HG03565 (cell line): Measurements from ENCODE around the gene UQCR10.

Experiments
- ATAC-seq: cut with Tn5 transposase; IDR thresholded peaks from one replicate; pipeline ENCODE4 v1.9.1; 2021; ENCODE audit warnings: mild to moderate bottlenecking, moderate library complexity; ENCODE audit not compliant: unreplicated experiment

UQCR10 gene

DNA sequence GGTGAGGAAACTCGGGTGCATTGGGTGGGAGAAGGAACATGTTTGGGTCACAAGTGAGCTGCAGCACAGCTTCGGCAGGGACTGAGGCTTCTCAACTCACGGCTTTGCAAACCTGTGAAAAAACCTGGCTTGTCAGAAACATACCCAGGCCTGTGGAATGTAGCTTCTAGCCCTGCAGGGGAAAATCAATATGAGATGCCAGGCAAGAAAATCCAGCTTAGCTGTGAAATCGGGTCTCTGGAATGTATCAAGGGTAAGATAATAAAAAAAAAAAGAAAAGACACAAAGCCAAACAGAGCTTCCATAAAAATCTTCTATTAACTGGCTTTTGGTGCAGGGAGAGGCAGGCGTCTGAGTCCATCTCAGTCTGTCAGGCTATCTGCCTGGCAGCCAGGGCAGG lies 28.5 kb downstream of the UQCR10 start:
- ATAC-seq: no peak

DNA sequence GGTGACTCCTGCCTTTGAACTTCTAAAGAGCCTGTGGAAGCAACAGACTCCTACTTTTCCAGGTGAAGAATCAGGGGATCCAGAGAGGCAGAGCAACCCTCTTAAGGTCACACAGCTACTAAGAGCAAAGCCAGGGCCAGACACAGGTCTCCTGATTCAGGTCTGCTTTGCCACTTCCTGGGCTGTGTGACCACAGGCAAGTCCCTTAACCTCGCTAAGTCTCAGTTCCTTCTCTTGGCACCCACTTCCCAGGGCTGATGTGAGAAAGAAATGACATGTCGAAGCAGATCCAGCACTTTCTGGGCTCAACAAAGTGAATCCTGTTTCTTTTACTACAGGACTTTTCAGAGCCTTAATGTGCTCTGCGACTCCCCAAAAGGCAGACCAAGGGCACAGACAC lies 30.2 kb downstream of the UQCR10 start:
- ATAC-seq: no peak

DNA sequence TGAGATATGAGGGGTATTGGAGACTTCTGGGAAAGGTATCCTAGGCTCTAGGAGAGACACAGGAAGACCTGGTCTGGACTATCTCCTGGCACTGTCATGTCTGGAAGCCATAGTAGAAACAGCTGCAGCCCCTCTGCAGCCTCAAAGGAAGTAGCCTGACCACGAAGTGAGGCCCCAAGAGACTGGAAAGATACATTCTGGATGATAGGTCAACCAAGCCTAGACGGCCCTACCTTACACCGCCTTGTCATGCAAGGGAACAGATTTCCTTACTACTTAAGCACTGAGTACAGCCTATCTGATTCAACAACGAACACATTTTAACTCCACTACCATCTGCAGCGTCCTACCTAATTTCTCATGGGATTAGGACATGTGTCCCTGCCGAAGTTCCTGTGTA lies 31.1 kb downstream of the UQCR10 start:
- ATAC-seq: no peak

DNA sequence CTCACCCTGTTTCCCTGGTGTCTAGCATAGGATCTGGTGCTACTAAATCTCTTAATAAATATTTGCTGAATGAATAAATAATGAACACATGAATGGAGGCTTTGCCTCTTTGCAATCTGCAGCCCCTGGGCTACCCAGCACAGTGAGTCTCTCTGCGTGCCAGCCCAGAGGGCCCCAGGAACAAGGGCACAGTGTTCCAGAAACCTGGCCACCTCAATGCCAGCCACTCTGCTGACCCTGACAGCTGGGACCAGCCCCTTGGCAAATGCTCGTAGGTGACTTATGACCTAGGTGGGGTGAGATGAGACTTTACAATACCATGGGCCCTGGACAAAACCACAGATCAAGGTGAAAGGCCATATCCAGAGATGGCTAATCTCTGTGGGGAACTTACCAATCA lies 31.6 kb downstream of the UQCR10 start:
- ATAC-seq: no peak

DNA sequence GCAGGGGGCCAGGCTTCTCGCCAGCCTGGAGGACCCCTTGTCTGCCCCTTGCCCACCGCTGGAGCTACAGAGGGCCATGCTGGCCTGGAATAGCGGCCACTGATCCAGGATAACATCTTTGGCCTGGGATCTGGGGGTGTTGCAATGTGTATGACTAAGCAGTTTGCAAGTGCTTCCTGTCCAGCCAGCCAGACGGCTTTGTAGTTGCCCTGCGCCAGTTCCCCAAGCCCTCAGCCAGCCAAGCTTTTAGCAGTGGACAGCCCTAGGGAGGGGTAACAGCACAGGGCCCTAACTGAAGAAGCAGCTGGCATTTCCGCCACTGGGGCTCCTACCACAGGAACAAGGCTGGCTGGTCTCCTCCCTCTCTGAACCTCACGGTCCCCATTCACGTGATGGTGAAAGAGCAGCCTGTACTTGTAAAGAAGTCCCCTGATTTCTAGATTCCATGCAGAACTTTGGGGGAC lies 32.1 kb downstream of the UQCR10 start:
- ATAC-seq: no peak

DNA sequence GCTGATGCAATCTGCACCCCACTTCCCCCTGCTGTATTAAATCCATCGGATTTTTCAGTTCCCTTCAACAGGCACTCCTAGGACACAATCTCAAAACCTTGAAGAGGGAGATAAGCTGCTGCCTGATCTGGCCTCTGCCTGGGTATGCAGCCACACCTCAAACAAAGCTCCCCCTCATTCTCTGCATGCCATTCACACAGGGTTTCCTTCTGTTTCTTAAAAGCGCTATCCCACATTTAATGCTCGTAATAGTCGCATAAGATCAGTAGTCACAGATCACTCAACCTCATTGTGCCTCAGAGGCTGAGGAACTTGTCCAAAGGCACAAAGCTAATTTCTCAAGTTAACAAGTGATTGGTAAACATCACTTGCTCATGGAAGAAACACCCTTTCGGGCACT lies 34.0 kb downstream of the UQCR10 start:
- no peak for ATAC-seq

DNA sequence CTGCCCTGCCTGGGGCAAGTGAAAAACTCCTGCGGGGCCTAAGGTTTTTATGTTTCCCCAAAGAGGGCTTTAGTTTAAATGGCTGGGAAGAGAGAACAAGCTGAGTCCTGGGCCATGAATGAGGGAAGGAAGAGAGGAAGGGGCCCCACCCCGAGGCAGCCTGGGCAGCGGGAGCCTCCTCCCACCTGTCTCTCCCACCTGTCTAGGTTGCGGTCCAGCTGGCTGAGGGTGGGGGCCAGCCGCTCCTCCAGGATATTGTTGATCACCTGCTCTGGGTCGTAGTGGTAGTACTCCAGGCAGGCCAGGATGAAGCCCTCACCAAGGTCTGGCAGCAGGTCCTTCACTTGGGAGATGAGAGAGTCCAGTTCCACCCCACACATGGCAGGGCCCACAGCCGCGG lies 34.6 kb downstream of the UQCR10 start:
- no peak for ATAC-seq

DNA sequence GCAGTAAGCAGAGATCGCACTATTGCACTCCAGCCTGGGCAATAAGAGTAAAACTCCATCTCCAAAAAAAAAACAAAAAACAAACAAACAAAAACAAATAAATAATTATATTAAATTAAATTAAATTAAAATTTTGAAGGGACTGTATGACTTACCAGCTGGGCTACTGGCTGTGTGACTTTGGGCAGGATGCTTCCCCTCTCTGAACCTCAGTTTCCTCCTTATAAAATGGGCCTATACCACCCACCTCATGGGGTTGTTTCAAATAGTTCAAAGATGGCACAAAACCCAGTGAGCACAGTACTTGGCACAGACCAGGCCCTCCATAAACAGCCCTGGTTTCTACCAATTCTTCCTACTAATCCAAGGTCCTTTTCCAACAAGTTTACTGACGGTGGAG lies 36.0 kb downstream of the UQCR10 start:
- no peak for ATAC-seq

DNA sequence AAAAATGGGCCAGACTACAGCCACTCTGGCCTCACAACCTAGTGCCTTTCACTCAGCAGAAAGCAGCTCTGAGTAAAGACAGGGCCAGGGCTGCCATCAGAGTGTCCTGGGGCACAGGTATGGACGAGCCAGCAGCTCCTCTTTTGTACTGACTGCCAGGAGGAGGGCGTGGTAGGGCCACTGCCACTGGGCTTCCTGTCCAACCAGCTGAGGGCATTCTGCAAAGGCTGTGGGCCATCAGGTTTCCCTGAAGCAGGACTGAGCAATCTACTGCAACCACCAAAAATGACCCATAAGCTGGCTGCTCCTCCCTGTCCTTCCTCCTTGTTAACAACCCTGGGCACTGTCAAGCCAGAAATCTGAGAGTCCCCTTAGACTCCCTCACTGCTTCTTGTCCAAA lies 37.8 kb downstream of the UQCR10 start:
- ATAC-seq: no peak

DNA sequence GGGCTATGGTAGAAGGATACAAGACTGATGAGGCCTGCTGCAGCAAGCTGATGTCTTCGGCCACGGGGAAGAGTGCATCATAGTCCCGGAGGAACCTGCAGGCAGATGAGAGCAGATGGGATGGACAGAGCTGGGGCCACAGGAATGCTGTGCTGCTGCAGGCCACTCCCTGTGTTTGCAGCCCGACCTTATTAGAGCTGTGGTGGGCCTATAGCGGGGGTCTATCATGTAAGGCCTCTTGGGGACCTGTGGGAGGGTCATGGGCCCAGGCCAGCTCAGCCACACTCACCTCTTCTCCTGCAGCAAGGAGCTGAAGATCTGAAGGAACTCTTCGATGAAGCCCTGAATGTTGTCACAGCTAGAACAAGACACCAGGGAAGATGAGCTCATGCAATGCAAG lies 39.0 kb downstream of the UQCR10 start:
- ATAC-seq: no peak

DNA sequence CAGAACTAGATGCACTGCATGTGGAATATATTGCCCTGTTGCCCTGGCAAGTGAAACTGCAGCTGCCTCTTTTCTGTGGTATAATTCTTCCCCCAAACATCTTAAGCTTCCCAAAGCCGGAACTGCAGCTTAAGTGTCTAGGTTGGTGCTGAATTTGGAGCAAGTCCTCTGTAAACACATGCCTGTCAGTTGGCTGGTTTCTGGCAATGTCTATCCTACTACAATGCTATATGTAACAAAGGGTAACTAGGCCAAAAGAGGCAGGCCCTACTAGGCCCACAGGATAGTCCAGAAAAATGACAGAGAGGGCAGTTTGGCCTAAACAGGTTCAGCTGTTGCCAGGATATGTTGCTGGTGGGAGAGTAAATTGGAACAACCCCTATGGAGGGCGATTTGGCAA lies 43.0 kb downstream of the UQCR10 start:
- no peak for ATAC-seq

DNA sequence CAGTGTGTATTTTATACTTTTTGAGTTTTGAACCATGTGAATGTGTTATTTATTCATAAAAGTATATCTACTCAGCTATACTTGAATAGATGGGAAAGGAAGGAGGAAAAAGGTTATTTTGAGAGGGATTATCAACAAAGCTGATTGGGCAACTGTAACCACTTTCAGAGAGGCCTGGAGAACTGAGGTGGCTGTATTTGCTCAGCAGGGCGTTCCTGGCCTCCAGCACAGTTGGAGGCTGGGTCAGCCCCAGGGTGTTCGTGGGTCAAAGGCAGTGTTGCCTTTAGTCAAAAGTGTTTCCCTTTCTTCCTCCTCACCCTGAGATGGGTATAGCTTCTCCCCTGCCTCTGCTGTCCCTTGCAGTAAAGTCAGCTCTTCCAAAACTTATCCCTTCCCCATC lies 44.2 kb downstream of the UQCR10 start:
- no peak for ATAC-seq

DNA sequence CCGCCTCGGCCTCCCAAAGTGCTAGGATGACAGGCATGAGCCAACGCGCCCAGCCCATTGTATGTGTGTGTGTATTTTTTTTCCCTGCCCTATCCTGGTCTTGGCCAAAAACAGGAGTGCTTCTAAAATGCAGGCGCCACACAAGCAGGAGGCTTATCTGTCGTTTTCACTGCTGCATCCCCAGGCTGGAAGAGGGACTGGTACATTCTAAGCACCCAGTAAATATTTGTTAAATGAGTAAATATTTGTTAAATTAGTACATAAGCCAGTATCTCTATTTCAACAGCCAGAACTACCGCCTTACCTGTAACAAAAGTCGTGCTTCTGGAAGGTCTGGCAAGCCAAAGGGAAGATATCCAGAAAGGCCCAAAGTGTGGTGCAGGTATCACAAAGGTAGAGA lies 46.0 kb downstream of the UQCR10 start:
- ATAC-seq: no peak

DNA sequence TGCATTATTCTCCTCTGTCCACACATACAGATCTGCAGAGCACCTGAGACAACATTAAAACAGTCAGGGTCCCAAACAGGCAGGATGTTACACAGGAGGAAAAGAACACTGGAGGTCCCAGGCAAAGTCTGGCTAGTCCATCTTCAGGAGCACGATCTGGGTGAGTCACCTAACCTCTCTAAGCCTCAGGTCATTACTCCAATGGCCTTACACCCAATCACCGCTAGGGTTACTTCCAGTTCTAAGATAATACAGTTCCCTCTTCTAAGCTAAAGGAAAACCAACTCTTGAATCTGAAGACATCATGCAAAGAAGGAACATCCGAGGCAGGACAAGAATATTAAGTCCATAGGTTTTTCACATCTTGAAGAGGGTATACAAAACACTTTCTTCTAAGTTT lies 46.4 kb downstream of the UQCR10 start:
- no peak for ATAC-seq

DNA sequence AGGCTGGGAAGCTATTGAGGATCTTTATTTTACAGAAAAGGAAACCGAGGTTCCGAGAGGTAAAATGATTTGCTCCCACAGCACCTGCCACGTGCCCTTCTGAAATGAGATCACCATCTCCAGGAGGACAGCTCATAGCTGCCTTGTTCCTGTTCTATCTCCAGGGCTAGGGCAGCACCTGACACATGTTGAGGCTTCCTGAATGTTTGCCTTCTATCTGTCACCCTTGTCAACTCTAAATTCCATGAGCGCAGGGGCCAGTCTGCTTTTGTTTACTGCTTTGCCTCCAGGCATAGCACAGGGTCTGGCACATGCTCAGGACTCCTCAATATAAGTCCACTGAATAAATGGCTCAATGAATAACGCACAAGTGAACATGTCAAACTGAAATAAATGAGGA lies 46.8 kb downstream of the UQCR10 start:
- ATAC-seq: no peak

DNA sequence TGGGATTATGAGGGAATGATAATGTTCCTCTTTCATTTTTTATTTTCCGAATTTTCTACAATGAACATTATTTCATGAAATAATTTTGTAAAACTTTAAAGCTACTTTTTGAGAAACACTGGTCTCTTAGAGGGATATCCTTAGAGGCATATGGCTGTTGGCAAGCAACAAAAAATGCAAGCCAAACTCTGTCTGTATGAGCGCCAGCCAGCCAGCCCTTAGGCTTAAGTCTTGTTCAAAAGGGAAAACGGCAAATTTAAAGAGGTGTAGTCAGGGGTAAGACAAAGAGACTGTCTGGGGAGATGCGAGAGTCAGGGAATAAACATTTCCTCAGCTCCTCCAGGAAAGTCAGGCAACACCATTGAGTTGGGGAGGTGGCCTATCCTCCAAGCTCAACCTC lies 48.4 kb downstream of the UQCR10 start:
- no peak for ATAC-seq

DNA sequence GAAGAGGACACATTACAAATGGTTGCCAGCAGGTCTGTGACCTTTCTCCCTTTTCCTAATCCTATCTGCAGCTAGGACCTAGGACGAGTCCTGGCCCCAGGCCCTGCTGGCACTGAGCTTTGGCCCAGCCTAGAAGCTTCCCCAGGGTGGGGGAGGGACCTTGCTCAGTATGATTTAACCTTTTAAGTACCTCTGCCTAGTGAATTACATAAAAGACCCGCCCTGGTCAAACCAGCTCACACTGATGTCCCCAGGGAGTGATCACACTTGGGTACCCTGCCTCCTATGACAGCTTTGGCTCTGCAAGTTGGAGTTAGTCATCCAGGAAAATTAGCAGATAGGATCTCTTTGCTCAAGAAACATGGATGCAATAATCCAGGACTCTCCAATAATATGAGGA lies 49.0 kb downstream of the UQCR10 start:
- no peak for ATAC-seq

DNA sequence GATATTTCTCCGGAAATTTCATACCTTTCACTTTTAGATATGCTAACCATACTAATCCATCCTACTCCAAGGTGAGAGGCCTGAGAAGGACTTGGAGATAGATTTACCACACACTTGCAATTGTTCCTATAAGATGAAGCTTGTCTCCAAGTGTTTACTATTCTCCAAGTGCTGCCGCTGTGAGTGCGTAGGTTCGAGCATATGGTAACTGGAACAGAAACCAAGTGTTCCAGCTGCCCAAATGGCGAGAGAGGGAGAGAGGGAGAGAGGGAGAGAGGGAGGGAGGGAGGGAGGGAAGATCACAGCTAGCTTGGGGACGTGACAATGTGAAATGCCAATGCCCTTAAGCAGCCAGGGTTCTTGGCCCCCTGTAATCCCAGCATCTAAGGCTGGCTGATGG lies 49.4 kb downstream of the UQCR10 start:
- no peak for ATAC-seq

DNA sequence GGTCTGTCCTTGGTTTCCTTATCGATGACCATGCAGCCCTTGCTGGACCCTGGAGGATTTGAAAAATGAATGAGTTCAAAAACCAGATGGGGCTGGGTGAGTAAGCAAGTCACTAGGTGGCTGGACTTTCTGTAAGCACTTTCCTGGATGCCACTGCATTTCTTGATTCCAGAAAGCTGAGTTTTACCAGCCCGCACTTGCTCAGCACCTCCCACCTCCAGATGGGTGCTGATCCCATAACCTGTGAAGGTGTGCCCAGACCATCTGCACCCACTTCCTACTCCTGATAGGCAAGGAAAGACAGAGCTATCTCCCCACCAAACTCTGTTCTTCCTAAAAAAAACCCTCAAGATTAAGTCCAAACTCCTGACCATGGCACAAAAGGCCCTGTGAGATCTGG lies 49.8 kb downstream of the UQCR10 start:
- ATAC-seq: no peak

DNA sequence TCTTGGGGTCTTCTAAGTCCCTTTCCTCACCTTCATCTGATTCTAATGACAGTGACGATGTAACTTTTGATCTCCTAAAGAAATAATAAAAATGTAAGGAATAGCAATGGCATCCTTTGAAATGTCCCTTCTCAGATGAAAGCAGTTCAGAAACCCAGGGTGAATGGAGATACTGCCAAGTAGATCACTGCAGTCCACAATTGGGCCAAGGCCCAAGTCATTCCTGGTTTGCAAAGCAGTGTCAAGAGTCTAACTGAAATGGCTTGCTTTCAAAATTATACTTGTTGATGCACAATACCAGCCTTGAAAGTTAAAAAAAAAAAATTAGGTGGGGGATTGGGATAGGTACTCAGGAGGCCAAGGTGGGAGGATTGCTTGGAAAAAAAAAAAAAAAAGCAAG lies 50.6 kb downstream of the UQCR10 start:
- ATAC-seq: no peak

DNA sequence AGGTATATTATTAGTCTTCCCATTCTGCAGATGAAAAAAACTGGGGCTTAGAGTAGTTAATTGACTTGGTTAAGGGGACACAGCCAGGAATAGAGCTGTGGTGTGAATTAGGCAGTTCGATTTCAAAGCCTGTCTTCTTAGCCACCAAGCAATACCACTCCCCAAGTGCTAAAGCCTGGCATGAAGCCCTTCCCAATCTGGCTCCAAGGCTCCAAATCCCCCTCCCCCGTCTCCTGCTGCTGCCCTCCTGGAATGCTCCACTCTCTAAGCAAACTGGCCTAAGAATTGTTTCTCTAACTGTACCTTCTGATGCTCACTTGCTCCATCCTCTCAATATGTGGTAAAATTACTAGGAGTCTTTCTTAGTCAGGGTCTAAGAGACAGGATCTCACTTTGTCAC lies 52.3 kb downstream of the UQCR10 start:
- no peak for ATAC-seq
